IMR-90 (cell line): ENCODE results near the gene UGT3A1. TPM values are rescaled to one million over a fixed set of nuclear protein-coding genes. Genes with fewer than 3 reads are reported as not detected.
A peak's percentile ranks its signal among the peaks of the same experiment; 100 is the strongest.

Experiments
- ATAC-seq: fragments of 200-7000 bp; cut with Tn5 transposase; 2 replicates; pipeline ENCODE4 v1.9.1; 2020; ENCODE audit warnings: low read depth, mild to moderate bottlenecking, moderate library complexity
- BruUV-seq: library from RNA; stranded (reverse); fragments of 400-500 nt; replicated peaks from 2 replicates; lab custom pipeline; 2021; lab: Mats Ljungman, UMichigan
- CTCF ChIA-PET: fragments of 300-600 bp; formaldehyde crosslinking; extraction: SDS; loops from one replicate; lab custom pipeline; 2021; ENCODE audit warnings: antibody characterized with exemption; lab: Yijun Ruan, JAX
- POLR2A ChIA-PET: fragments of 300-600 bp; sonication (Branson Sonifier 250); formaldehyde crosslinking; loops from one replicate; lab custom pipeline; 2022; ENCODE audit warnings: antibody characterized with exemption; ENCODE audit not compliant: unreplicated experiment; lab: Charles Lee
- DNase-seq: peaks from one replicate; pipeline ENCODE4 v3.0.0; 2013
- H2AFZ ChIP-seq: replicated peaks from 2 replicates; pipeline ENCODE3; 2013; ENCODE audit warnings: low read length, mild to moderate bottlenecking; ENCODE audit not compliant: poor library complexity
- H2AK5ac ChIP-seq: 2 replicates; pipeline ENCODE4 v1.6.1; 2013; ENCODE audit warnings: low read depth, low read length, inconsistent platforms
- H2AK9ac ChIP-seq: replicated peaks from 2 replicates; pipeline ENCODE3; 2013; ENCODE audit warnings: mild to moderate bottlenecking, low read depth, low read length, moderate library complexity; ENCODE audit not compliant: poor library complexity
- H2BK120ac ChIP-seq: 2 replicates; pipeline ENCODE4 v1.6.1; 2013; ENCODE audit warnings: low read depth, low read length, inconsistent platforms
- H2BK15ac ChIP-seq: 3 replicates; pipeline ENCODE4 v1.6.1; 2013; ENCODE audit warnings: low read depth, low read length, inconsistent platforms
- H2BK20ac ChIP-seq: 2 replicates; pipeline ENCODE4 v1.6.1; 2013; ENCODE audit warnings: low read depth, mild to moderate bottlenecking, inconsistent platforms, low read length, moderate library complexity
- H2BK5ac ChIP-seq: 2 replicates; pipeline ENCODE4 v1.6.1; 2013; ENCODE audit warnings: mild to moderate bottlenecking, low read depth, low read length, inconsistent platforms; ENCODE audit not compliant: poor library complexity, severe bottlenecking
- H3K14ac ChIP-seq: replicated peaks from 2 replicates; pipeline ENCODE4 v1.6.1; 2013; ENCODE audit warnings: low read depth, low read length, inconsistent platforms
- H3K18ac ChIP-seq: 2 replicates; pipeline ENCODE4 v1.6.1; 2013; ENCODE audit warnings: low read depth, low read length, control low read depth
- H3K23ac ChIP-seq: 2 replicates; pipeline ENCODE4 v1.6.1; 2013; ENCODE audit warnings: low read depth, low read length, inconsistent platforms
- H3K27ac ChIP-seq: 2 replicates; pipeline ENCODE4 v1.5.1; 2013; ENCODE audit warnings: mild to moderate bottlenecking, control low read depth, low read length; ENCODE audit not compliant: insufficient read depth
- H3K27me3 ChIP-seq: 2 replicates; pipeline ENCODE4 v1.6.1; 2013; ENCODE audit warnings: low read length; ENCODE audit not compliant: control insufficient read depth, insufficient read depth
- H3K36me3 ChIP-seq: 2 replicates; pipeline ENCODE4 v1.6.1; 2013; ENCODE audit warnings: low read length, mixed read lengths; ENCODE audit not compliant: control insufficient read depth, insufficient read depth
- H3K4ac ChIP-seq: 2 replicates; pipeline ENCODE4 v1.6.1; 2013; ENCODE audit warnings: low read depth, low read length, inconsistent platforms
- H3K4me1 ChIP-seq: 2 replicates; pipeline ENCODE4 v1.6.1; 2013; ENCODE audit warnings: low read length, mixed read lengths; ENCODE audit not compliant: control insufficient read depth, insufficient read depth
- H3K4me2 ChIP-seq: 2 replicates; pipeline ENCODE4 v1.6.1; 2013; ENCODE audit warnings: low read depth, mild to moderate bottlenecking, control low read depth, low read length, moderate library complexity
- H3K4me3 ChIP-seq: 2 replicates; pipeline ENCODE4 v1.5.1; 2013; ENCODE audit warnings: low read depth, mild to moderate bottlenecking, control low read depth, low read length, moderate library complexity; ENCODE audit not compliant: insufficient read depth
- H3K56ac ChIP-seq: 2 replicates; pipeline ENCODE4 v1.6.1; 2013; ENCODE audit warnings: low read length, inconsistent platforms; ENCODE audit not compliant: insufficient read depth; ENCODE audit errors: extremely low read depth
- H3K79me1 ChIP-seq, 2 experiments: 2 replicates each; pipeline ENCODE4 v1.6.1; 2013; ENCODE audit warnings: low read length in 2 of 2, inconsistent platforms in 1 of 2, low read depth in 1 of 2
- H3K9ac ChIP-seq: 2 replicates; pipeline ENCODE4 v1.6.1; 2013; ENCODE audit warnings: low read depth, low read length, control low read depth
- H3K9me1 ChIP-seq: 2 replicates; pipeline ENCODE4 v1.6.1; 2013; ENCODE audit warnings: low read length, inconsistent platforms; ENCODE audit not compliant: insufficient read depth
- H3K9me3 ChIP-seq: 2 replicates; pipeline ENCODE4 v1.6.1; 2013; ENCODE audit warnings: low read length; ENCODE audit not compliant: control insufficient read depth, insufficient read depth
- H4K20me1 ChIP-seq: 2 replicates; pipeline ENCODE4 v1.6.1; 2013; ENCODE audit warnings: low read length, inconsistent platforms; ENCODE audit not compliant: insufficient read depth
- H4K5ac ChIP-seq: 2 replicates; pipeline ENCODE4 v1.6.1; 2013; ENCODE audit warnings: mild to moderate bottlenecking, low read depth, low read length, control low read depth
- H4K8ac ChIP-seq, 2 experiments: 2 replicates each; pipeline ENCODE4 v1.6.1; 2013; ENCODE audit warnings: low read depth in 2 of 2, low read length in 2 of 2, control low read depth in 1 of 2, inconsistent platforms in 1 of 2
- H4K91ac ChIP-seq: 2 replicates; pipeline ENCODE4 v1.6.1; 2013; ENCODE audit warnings: low read depth, low read length, inconsistent platforms; ENCODE audit not compliant: insufficient read depth
- BHLHE40 ChIP-seq: fragments of 150-350 bp; IDR thresholded peaks from 2 replicates; pipeline ENCODE4 v1.6.1; 2016; ENCODE audit warnings: mild to moderate bottlenecking, low read depth, low read length
- CEBPB ChIP-seq: IDR thresholded peaks from 2 replicates; pipeline ENCODE4 v1.6.1; 2012; ENCODE audit warnings: low read depth, low read length, improper control_type of control experiment
- CHD1 ChIP-seq: IDR thresholded peaks from 2 replicates; pipeline ENCODE4 v1.6.1; 2012; ENCODE audit warnings: low read depth, low read length, improper control_type of control experiment
- CTCF ChIP-seq: conservative IDR thresholded peaks from 2 replicates; pipeline ENCODE4 v1.5.1; 2012; ENCODE audit warnings: mild to moderate bottlenecking, low read depth, low read length, improper control_type of control experiment
- FOS ChIP-seq: fragments of 150-350 bp; IDR thresholded peaks from 2 replicates; pipeline ENCODE4 v1.6.1; 2016; ENCODE audit warnings: low read depth, low read length
- MAFK ChIP-seq: IDR thresholded peaks from 2 replicates; pipeline ENCODE4 v1.6.1; 2012; ENCODE audit warnings: low read depth, low read length, improper control_type of control experiment
- MAZ ChIP-seq: IDR thresholded peaks from 2 replicates; pipeline ENCODE4 v1.6.1; 2012; ENCODE audit warnings: low read depth, mild to moderate bottlenecking, low read length, improper control_type of control experiment, moderate library complexity, borderline replicate concordance
- MXI1 ChIP-seq: IDR thresholded peaks from 2 replicates; pipeline ENCODE4 v1.6.1; 2012; ENCODE audit warnings: low read depth, mild to moderate bottlenecking, low read length, moderate library complexity, borderline replicate concordance
- NFE2L2 ChIP-seq: fragments of 150-350 bp; IDR thresholded peaks from 2 replicates; pipeline ENCODE4 v1.6.1; 2016; ENCODE audit warnings: low read depth, mild to moderate bottlenecking, low read length
- POLR2A ChIP-seq: IDR thresholded peaks from 2 replicates; pipeline ENCODE4 v1.6.1; 2012; ENCODE audit warnings: mild to moderate bottlenecking, low read depth, low read length
- RAD21 ChIP-seq: IDR thresholded peaks from 2 replicates; pipeline ENCODE4 v1.6.1; 2012; ENCODE audit warnings: low read length, improper control_type of control experiment
- RCOR1 ChIP-seq: IDR thresholded peaks from 2 replicates; pipeline ENCODE4 v1.6.1; 2012; ENCODE audit warnings: mild to moderate bottlenecking, low read length, improper control_type of control experiment; ENCODE audit not compliant: insufficient replicate concordance
- RFX5 ChIP-seq: IDR thresholded peaks from 2 replicates; pipeline ENCODE4 v1.8.0; 2012; ENCODE audit warnings: low read depth, mild to moderate bottlenecking, low read length, moderate library complexity
- SMC3 ChIP-seq: fragments of 150-350 bp; IDR thresholded peaks from 2 replicates; pipeline ENCODE4 v1.6.1; 2016; ENCODE audit warnings: low read depth, mild to moderate bottlenecking, antibody characterized with exemption, low read length, moderate library complexity
- USF2 ChIP-seq: fragments of 150-350 bp; IDR thresholded peaks from 2 replicates; pipeline ENCODE4 v1.6.1; 2017; ENCODE audit warnings: mild to moderate bottlenecking, antibody characterized with exemption, low read length, low read depth
- WGBS, 2 experiments: methylation state at CpG; one replicate each; pipeline versions ENCODE4 v1.1.5 to v1.1.7; 2013; ENCODE audit warnings: missing lambda C conversion rate in 2 of 2; ENCODE audit not compliant: insufficient read length in 1 of 2; ENCODE audit errors: extremely low coverage in 2 of 2; 5-methylcytosine and 5-hydroxymethylcytosine counted together
- dilution Hi-C: fragments of 300-500 bp; cut with HindIII; formaldehyde crosslinking; loops from one replicate; pipeline ENCODE4 v1.14.3; 2018; ENCODE audit warnings: low sequenced_read_pairs; ENCODE audit not compliant: unreplicated experiment
- in situ Hi-C: fragments of 300-500 bp; cut with MboI; formaldehyde crosslinking; loops from 3 replicates; pipeline ENCODE4 v1.14.3; 2019; ENCODE audit warnings: low sequenced_read_pairs, inconsistent platforms, mixed read lengths
- intact Hi-C: fragments of 100-400 bp; cut with micrococcal nuclease; formaldehyde crosslinking; loops from 2 replicates; pipeline ENCODE4 v1.10.0; 2022
- polyA plus RNA-seq, 3 experiments: library from polyadenylated mRNA; depleted of rRNA; stranded (reverse); fragments of >200 nt; gene quantifications; 2 replicates each; pipeline ENCODE4 v1.2.3, GENCODE V29; 2012; ENCODE audit warnings: low replicate concordance in 1 of 3
- total RNA-seq: library from RNA; depleted of rRNA; stranded (reverse); fragments of >200 nt; gene quantifications from 2 replicates; pipeline ENCODE4 v1.2.3, GENCODE V29; 2012

The UGT3A1 gene
- total and polyA plus RNA-seq, 2 of the 4 experiments (the other 2 are of a cell fraction): not detected

- Histone ChIP-seq H2AFZ (no peak overlapping the region), H3K4me3 (no peak overlapping the region), H4K8ac (no peak overlapping the region), H4K91ac (no peak overlapping the region), H3K27me3 (no peaks in the 10 kb centered on the region), H3K9ac (no peak overlapping the region), H2BK120ac (no peak overlapping the region), H4K20me1 (no peaks in the 10 kb centered on the region), H3K9me1 (no peaks in the 10 kb centered on the region), H2BK15ac (no peak overlapping the region), H3K9me3 (no peaks in the 10 kb centered on the region), H3K4me2 (no peak overlapping the region), H3K14ac (no peak overlapping the region), H2AK9ac (peak overlapping the region; percentile 30), H2BK5ac (no peak overlapping the region), H3K4me1 (no peaks in the 10 kb centered on the region), H4K5ac (no peak overlapping the region), H3K27ac (no peak overlapping the region), H3K56ac (no peak overlapping the region), H2AK5ac (no peak overlapping the region), H3K18ac (no peak overlapping the region), H3K36me3 (no peaks in the 10 kb centered on the region), H2BK20ac (no peak overlapping the region), H3K23ac (no peak overlapping the region), H3K79me1 (no peaks in the 10 kb centered on the region), H3K4ac (no peak overlapping the region)
- no CpG with 5 or more reads among the region's 4 CpGs for WGBS, 2 experiments
- no TSS peak for BruUV-seq
- in situ Hi-C loops (no loop called here), dilution Hi-C loops (no loop called here), intact Hi-C loops (no loop called here)
- CTCF ChIA-PET: no interaction called here
- ATAC-seq (no peak), DNase-seq (no peak)
- POLR2A ChIA-PET: no interaction called here
- no peak for TF ChIP-seq CTCF
- no peak for TF ChIP-seq RCOR1
- TF ChIP-seq FOS: no peak
- no peak for TF ChIP-seq RFX5
- no peak for TF ChIP-seq MAFK
- TF ChIP-seq POLR2A: no peak
- no peak for TF ChIP-seq NFE2L2
- no peak for TF ChIP-seq CHD1
- no peak for TF ChIP-seq BHLHE40
- TF ChIP-seq MXI1: no peak
- no peak for TF ChIP-seq CEBPB
- no peak for TF ChIP-seq RAD21
- no peak for TF ChIP-seq USF2
- no peak for TF ChIP-seq SMC3
- TF ChIP-seq MAZ: no peak
Observed at GRCh38 chr5:35971186-35971877, 19.9 kb downstream of the UGT3A1 start.
